HepG2 (cell line): ENCODE data around the gene HLF. TPM values are rescaled to one million over a fixed set of nuclear protein-coding genes. Genes with fewer than 3 reads are reported as not detected.

Experiments
- CEBPB ChIP-seq: IDR thresholded peaks from 2 replicates; pipeline ENCODE4 v1.6.1; 2011; ENCODE audit warnings: low read depth, low read length, improper control_type of control experiment, borderline replicate concordance
- EED ChIP-seq: sonication (generic); formaldehyde crosslinking; IDR thresholded peaks from 2 replicates; pipeline ENCODE4 v1.5.0; 2020; ENCODE audit warnings: mild to moderate bottlenecking, missing genetic modification reagents
- HOXA7 ChIP-seq: sonication (generic); formaldehyde crosslinking; IDR thresholded peaks from 2 replicates; pipeline ENCODE4 v1.8.1; 2022; ENCODE audit warnings: mild to moderate bottlenecking, missing genetic modification reagents, moderate library complexity
- JUN ChIP-seq: sonication (generic); formaldehyde crosslinking; IDR thresholded peaks from 2 replicates; pipeline ENCODE4 v1.4.0; 2020; ENCODE audit warnings: mild to moderate bottlenecking, missing genetic modification reagents
- KLF12 ChIP-seq: sonication (generic); formaldehyde crosslinking; IDR thresholded peaks from 2 replicates; pipeline ENCODE4 v1.4.0; 2020; ENCODE audit warnings: missing genetic modification reagents, borderline replicate concordance
- NCOA2 ChIP-seq: sonication (generic); formaldehyde crosslinking; IDR thresholded peaks from 2 replicates; pipeline ENCODE4 v1.8.0; 2022; ENCODE audit warnings: inconsistent platforms
- RARA ChIP-seq: IDR thresholded peaks from 2 replicates; pipeline ENCODE4 v1.6.1; 2016; ENCODE audit warnings: missing genetic modification reagents, missing compliant biosample characterization
- SALL1 ChIP-seq: sonication (generic); formaldehyde crosslinking; IDR thresholded peaks from 2 replicates; pipeline ENCODE4 v1.8.0; 2022; ENCODE audit warnings: mild to moderate bottlenecking, missing genetic modification reagents
- XRCC5 ChIP-seq: fragments of 200-400 bp; formaldehyde crosslinking; optimal IDR thresholded peaks from 2 replicates; pipeline ENCODE3; 2017; ENCODE audit warnings: mild to moderate bottlenecking, low read length
- ZNF460 ChIP-seq: sonication (generic); formaldehyde crosslinking; IDR thresholded peaks from 2 replicates; pipeline ENCODE4 v1.5.1; 2020; ENCODE audit warnings: missing genetic modification reagents, mild to moderate bottlenecking, borderline replicate concordance
- ZNF598 ChIP-seq: sonication (generic); formaldehyde crosslinking; IDR thresholded peaks from 2 replicates; pipeline ENCODE4 v1.5.1; 2020; ENCODE audit warnings: mild to moderate bottlenecking, missing genetic modification reagents, borderline replicate concordance
- ZNF616 ChIP-seq: sonication (generic); formaldehyde crosslinking; IDR thresholded peaks from 2 replicates; pipeline ENCODE4 v1.5.0; 2020; ENCODE audit warnings: low read depth, mild to moderate bottlenecking, missing genetic modification reagents
- ZSCAN22 ChIP-seq: sonication (generic); formaldehyde crosslinking; IDR thresholded peaks from 2 replicates; pipeline ENCODE4 v1.4.0; 2020; ENCODE audit warnings: mild to moderate bottlenecking, missing genetic modification reagents
- polyA plus RNA-seq, 8 experiments: library from polyadenylated mRNA; depleted of rRNA in 3 of 8; stranded (reverse) in 7 of 8; unstranded in 1 of 8; fragments of >200 nt; fragmentation: Illumina TruSeq in 4 of 8; extraction: Trizol in 4 of 8; gene quantifications; 2 replicates each; pipeline versions ENCODE4 v1.2.1 to v1.2.3, GENCODE V29; 2011 to 2016; ENCODE audit warnings: low read depth in 4 of 8, missing spikeins in 1 of 8, mixed read lengths in 1 of 8; ENCODE audit not compliant: insufficient read depth in 1 of 8
- total RNA-seq, 5 experiments: library from RNA; depleted of rRNA; stranded (reverse); fragments of >200 nt; fragmentation: Illumina TruSeq; extraction: Trizol; gene quantifications; 2 replicates each; pipeline ENCODE4 v1.2.3, GENCODE V29; 2016; ENCODE audit warnings: low read depth in 1 of 5
- TF ChIP-seq, protein P1 (sequence below): fragments of 450-650 bp; IDR thresholded peaks from 2 replicates; pipeline ENCODE4 v1.6.1; 2016
- TF ChIP-seq, protein P2 (sequence below): sonication (generic); formaldehyde crosslinking; IDR thresholded peaks from one replicate; pipeline ENCODE4 v1.5.1; 2020; ENCODE audit warnings: mild to moderate bottlenecking, missing genetic modification reagents; ENCODE audit errors: not compliant biosample characterization
- TF ChIP-seq, protein P3 (sequence below): IDR thresholded peaks from 2 replicates; pipeline ENCODE4 v1.6.1; 2016; ENCODE audit warnings: low read depth, control low read depth
- TF ChIP-seq, protein P4 (sequence below): sonication (generic); formaldehyde crosslinking; IDR thresholded peaks from 2 replicates; pipeline ENCODE4 v1.5.0; 2020; ENCODE audit warnings: missing genetic modification reagents, mild to moderate bottlenecking, borderline replicate concordance

HLF gene
- total and polyA plus RNA-seq, 2 of the 13 experiments (the other 11 are each of a cell fraction or from before 2014, with no cell fraction given): 202 to 346 TPM

DNA sequence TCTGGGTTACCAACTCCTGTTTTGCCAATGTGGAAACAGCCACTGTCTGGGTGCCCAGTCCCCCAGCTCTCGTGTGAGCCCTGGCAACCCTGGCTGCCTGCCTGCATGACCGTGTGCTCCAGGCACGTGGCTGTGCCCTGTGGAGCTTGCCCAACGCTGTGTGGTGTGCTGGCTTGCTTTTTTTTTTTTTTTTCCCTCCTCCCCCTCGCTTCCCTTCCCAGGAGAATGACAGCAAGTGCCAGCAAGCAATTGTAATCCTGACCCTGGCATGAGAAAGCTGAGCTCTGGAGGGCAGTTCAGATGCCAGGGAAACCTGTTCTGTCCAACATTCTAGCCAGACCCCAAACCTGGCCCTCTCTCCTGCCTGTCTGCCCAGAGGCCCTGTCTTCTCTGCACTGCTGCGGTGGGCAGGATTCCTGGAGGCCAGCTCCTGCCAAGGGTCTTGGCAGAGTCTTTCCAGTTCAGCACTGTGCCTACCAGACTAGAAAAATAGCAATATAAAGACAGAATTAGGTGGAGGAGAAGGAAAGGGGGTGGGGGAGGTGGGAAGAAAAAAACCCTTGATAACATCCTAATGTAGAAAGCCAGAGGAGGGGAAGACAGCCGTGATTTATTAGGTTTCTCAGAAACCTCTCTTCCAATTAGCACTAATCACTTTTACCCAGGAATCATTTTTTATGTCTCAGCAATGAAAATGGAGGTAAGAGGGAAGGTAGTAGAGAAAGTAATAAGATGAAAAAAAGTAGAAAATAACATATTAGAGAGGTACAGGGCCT lies 9.0 kb downstream of the HLF start (continued):
- TF ChIP-seq, protein P1, sequence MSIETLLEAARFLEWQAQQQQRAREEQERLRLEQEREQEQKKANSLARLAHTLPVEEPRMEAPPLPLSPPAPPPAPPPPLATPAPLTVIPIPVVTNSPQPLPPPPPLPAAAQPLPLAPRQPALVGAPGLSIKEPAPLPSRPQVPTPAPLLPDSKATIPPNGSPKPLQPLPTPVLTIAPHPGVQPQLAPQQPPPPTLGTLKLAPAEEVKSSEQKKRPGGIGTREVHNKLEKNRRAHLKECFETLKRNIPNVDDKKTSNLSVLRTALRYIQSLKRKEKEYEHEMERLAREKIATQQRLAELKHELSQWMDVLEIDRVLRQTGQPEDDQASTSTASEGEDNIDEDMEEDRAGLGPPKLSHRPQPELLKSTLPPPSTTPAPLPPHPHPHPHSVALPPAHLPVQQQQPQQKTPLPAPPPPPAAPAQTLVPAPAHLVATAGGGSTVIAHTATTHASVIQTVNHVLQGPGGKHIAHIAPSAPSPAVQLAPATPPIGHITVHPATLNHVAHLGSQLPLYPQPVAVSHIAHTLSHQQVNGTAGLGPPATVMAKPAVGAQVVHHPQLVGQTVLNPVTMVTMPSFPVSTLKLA: peak; percentile 65
- TF ChIP-seq SALL1 (peak; percentile 85), NCOA2 (CRISPR knock-in tag) (no peak), HOXA7 (CRISPR knock-in tag) (no peak), JUN (CRISPR knock-in tag) (0 out of 2 replicates have a peak, but pooled peaks have one; percentile 29), KLF12 (CRISPR knock-in tag) (no peak), RARA (CRISPR knock-in tag) (no peak), ZSCAN22 (CRISPR knock-in tag) (0 out of 2 replicates have a peak, but pooled peaks have one; percentile 69), ZNF460 (no peak), EED (CRISPR knock-in tag) (peak; percentile 89; the same call in 1 of the 2 replicates), ZNF616 (CRISPR knock-in tag) (no peak), CEBPB (peak; percentile 58; the same call in 1 of the 2 replicates), ZNF598 (CRISPR knock-in tag) (peak; percentile 53; the same call in 1 of the 2 replicates), XRCC5 (no peak)
- TF ChIP-seq, protein P2, sequence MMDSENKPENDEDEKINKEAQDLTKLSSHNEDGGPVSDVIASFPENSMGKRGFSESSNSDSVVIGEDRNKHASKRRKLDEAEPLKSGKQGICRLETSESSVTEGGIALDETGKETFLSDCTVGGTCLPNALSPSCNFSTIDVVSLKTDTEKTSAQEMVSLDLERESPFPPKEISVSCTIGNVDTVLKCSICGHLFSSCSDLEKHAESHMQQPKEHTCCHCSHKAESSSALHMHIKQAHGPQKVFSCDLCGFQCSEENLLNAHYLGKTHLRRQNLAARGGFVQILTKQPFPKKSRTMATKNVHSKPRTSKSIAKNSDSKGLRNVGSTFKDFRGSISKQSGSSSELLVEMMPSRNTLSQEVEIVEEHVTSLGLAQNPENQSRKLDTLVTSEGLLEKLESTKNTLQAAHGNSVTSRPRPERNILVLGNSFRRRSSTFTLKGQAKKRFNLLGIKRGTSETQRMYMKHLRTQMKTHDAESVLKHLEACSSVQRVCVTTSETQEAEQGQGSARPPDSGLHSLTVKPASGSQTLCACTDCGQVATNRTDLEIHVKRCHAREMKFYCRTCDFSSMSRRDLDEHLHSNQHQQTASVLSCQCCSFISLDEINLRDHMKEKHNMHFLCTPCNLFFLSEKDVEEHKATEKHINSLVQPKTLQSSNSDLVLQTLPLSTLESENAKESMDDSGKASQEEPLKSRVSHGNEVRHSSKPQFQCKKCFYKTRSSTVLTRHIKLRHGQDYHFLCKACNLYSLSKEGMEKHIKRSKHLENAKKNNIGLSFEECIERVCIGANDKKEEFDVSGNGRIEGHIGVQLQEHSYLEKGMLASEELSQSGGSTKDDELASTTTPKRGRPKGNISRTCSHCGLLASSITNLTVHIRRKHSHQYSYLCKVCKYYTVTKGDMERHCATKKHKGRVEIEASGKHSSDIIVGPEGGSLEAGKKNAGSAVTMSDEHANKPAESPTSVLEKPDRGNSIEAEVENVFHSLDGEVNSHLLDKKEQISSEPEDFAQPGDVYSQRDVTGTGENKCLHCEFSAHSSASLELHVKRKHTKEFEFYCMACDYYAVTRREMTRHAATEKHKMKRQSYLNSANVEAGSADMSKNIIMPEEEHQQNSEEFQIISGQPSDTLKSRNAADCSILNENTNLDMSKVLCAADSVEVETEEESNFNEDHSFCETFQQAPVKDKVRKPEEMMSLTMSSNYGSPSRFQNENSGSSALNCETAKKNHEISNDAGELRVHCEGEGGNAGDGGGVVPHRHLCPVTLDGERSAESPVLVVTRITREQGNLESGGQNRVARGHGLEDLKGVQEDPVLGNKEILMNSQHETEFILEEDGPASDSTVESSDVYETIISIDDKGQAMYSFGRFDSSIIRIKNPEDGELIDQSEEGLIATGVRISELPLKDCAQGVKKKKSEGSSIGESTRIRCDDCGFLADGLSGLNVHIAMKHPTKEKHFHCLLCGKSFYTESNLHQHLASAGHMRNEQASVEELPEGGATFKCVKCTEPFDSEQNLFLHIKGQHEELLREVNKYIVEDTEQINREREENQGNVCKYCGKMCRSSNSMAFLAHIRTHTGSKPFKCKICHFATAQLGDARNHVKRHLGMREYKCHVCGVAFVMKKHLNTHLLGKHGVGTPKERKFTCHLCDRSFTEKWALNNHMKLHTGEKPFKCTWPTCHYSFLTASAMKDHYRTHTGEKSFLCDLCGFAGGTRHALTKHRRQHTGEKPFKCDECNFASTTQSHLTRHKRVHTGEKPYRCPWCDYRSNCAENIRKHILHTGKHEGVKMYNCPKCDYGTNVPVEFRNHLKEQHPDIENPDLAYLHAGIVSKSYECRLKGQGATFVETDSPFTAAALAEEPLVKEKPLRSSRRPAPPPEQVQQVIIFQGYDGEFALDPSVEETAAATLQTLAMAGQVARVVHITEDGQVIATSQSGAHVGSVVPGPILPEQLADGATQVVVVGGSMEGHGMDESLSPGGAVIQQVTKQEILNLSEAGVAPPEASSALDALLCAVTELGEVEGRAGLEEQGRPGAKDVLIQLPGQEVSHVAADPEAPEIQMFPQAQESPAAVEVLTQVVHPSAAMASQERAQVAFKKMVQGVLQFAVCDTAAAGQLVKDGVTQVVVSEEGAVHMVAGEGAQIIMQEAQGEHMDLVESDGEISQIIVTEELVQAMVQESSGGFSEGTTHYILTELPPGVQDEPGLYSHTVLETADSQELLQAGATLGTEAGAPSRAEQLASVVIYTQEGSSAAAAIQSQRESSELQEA (CRISPR knock-in tag): peak; percentile 30
- TF ChIP-seq, protein P3, sequence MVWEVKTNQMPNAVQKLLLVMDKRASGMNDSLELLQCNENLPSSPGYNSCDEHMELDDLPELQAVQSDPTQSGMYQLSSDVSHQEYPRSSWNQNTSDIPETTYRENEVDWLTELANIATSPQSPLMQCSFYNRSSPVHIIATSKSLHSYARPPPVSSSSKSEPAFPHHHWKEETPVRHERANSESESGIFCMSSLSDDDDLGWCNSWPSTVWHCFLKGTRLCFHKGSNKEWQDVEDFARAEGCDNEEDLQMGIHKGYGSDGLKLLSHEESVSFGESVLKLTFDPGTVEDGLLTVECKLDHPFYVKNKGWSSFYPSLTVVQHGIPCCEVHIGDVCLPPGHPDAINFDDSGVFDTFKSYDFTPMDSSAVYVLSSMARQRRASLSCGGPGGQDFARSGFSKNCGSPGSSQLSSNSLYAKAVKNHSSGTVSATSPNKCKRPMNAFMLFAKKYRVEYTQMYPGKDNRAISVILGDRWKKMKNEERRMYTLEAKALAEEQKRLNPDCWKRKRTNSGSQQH (CRISPR knock-in tag): no peak
- TF ChIP-seq, protein P4, sequence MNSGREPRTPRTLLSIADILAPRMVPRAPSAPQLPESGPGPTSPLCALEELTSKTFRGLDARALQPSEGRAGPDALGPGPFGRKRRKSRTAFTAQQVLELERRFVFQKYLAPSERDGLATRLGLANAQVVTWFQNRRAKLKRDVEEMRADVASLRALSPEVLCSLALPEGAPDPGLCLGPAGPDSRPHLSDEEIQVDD: no peak
